Measurements from ENCODE around the gene SLCO4A1.

GRCh38 chr20:62667530-62668440 lies 25.5 kb downstream of the SLCO4A1 start:
- TF ChIP-seq POLR2AphosphoS5 (IDR thresholded peaks at IDR 0.05) (no peak), EP300 (IDR thresholded peaks at IDR 0.05) (no peak)

All from sigmoid colon (tissue), 4 donors.